HepG2 (cell line): ENCODE results near the gene OSBPL2. TPM values are rescaled to one million over a fixed set of nuclear protein-coding genes. Genes with fewer than 3 reads are reported as not detected.

Experiments used
- AGO2 ChIP-seq: fragments of 200-400 bp; formaldehyde crosslinking; optimal IDR thresholded peaks from 2 replicates; pipeline ENCODE3; 2017; ENCODE audit warnings: mild to moderate bottlenecking, low read depth, low read length, moderate library complexity
- CHD4 ChIP-seq: fragments of 200-600 bp; sonication (generic); IDR thresholded peaks from 2 replicates; pipeline ENCODE4 v1.7.0; 2017; ENCODE audit warnings: mild to moderate bottlenecking, low read length, borderline replicate concordance
- EHMT2 ChIP-seq: fragments of 200-600 bp; sonication (generic); IDR thresholded peaks from 2 replicates; pipeline ENCODE4 v1.7.0; 2017; ENCODE audit warnings: antibody characterized with exemption, low read depth, low read length, borderline replicate concordance
- HIVEP1 ChIP-seq: sonication (generic); formaldehyde crosslinking; IDR thresholded peaks from 2 replicates; pipeline ENCODE4 v1.4.0; 2020; ENCODE audit warnings: mild to moderate bottlenecking, missing genetic modification reagents
- HNRNPH1 ChIP-seq: fragments of 200-400 bp; formaldehyde crosslinking; optimal IDR thresholded peaks from 2 replicates; pipeline ENCODE3; 2017; ENCODE audit warnings: mild to moderate bottlenecking, low read depth, low read length
- HNRNPL ChIP-seq: fragments of 200-400 bp; formaldehyde crosslinking; IDR thresholded peaks from 2 replicates; pipeline ENCODE4 v1.6.1; 2017; ENCODE audit warnings: mild to moderate bottlenecking, low read depth, low read length
- JUN ChIP-seq: sonication (generic); formaldehyde crosslinking; IDR thresholded peaks from 2 replicates; pipeline ENCODE4 v1.4.0; 2020; ENCODE audit warnings: mild to moderate bottlenecking, missing genetic modification reagents
- MIER3 ChIP-seq: IDR thresholded peaks from 2 replicates; pipeline ENCODE4 v1.6.1; 2016; ENCODE audit warnings: missing compliant biosample characterization, borderline replicate concordance
- POLR2A ChIP-seq, 2 experiments: IDR thresholded peaks; 2 replicates each; pipeline ENCODE4 v1.6.1; 2011; ENCODE audit warnings: low read depth in 2 of 2, low read length in 2 of 2, mild to moderate bottlenecking in 1 of 2, moderate library complexity in 1 of 2; ENCODE audit not compliant: insufficient read depth in 1 of 2
- POLR2G ChIP-seq: fragments of 200-400 bp; formaldehyde crosslinking; IDR thresholded peaks from 2 replicates; pipeline ENCODE4 v1.6.1; 2018; ENCODE audit warnings: mild to moderate bottlenecking, low read depth, low read length, moderate library complexity
- RBM22 ChIP-seq: fragments of 200-400 bp; formaldehyde crosslinking; optimal IDR thresholded peaks from 2 replicates; pipeline ENCODE3; 2017; ENCODE audit warnings: mild to moderate bottlenecking, low read length, moderate library complexity
- RXRA ChIP-seq: sonication (generic); formaldehyde crosslinking; IDR thresholded peaks from 2 replicates; pipeline ENCODE4 v1.5.1; 2020; ENCODE audit warnings: missing genetic modification reagents
- TBX2 ChIP-seq: sonication (generic); formaldehyde crosslinking; IDR thresholded peaks from 2 replicates; pipeline ENCODE4 v1.5.0; 2020; ENCODE audit warnings: missing genetic modification reagents, mild to moderate bottlenecking, borderline replicate concordance
- TBX3 ChIP-seq: fragments of 450-650 bp; IDR thresholded peaks from 2 replicates; pipeline ENCODE4 v1.6.1; 2017; ENCODE audit warnings: antibody characterized with exemption, mild to moderate bottlenecking, inconsistent platforms, borderline replicate concordance
- ZBTB8A ChIP-seq: sonication (generic); formaldehyde crosslinking; IDR thresholded peaks from 2 replicates; pipeline ENCODE4 v1.4.0; 2020; ENCODE audit warnings: mild to moderate bottlenecking, low read depth, missing genetic modification reagents, borderline replicate concordance
- ZEB1 ChIP-seq: IDR thresholded peaks from 2 replicates; pipeline ENCODE4 v1.6.1; 2012; ENCODE audit warnings: mild to moderate bottlenecking, low read depth, inconsistent platforms; ENCODE audit not compliant: insufficient replicate concordance
- ZFYVE20 ChIP-seq: sonication (generic); formaldehyde crosslinking; IDR thresholded peaks from 2 replicates; pipeline ENCODE4 v1.8.0; 2023; ENCODE audit warnings: low read depth, mild to moderate bottlenecking, moderate library complexity, missing genetic modification reagents, borderline replicate concordance
- ZMAT3 ChIP-seq: sonication (generic); formaldehyde crosslinking; conservative IDR thresholded peaks from 2 replicates; pipeline ENCODE4 v1.7.0; 2021; ENCODE audit warnings: missing genetic modification reagents
- ZNF781 ChIP-seq: sonication (generic); formaldehyde crosslinking; IDR thresholded peaks from 2 replicates; pipeline ENCODE4 v1.5.1; 2020; ENCODE audit warnings: borderline replicate concordance, mild to moderate bottlenecking, missing genetic modification reagents; ENCODE audit errors: not compliant biosample characterization
- polyA plus RNA-seq, 8 experiments: library from polyadenylated mRNA; depleted of rRNA in 3 of 8; stranded (reverse) in 7 of 8; unstranded in 1 of 8; fragments of >200 nt; fragmentation: Illumina TruSeq in 4 of 8; extraction: Trizol in 4 of 8; gene quantifications; 2 replicates each; pipeline versions ENCODE4 v1.2.1 to v1.2.3, GENCODE V29; 2011 to 2016; ENCODE audit warnings: low read depth in 4 of 8, missing spikeins in 1 of 8, mixed read lengths in 1 of 8; ENCODE audit not compliant: insufficient read depth in 1 of 8
- total RNA-seq, 5 experiments: library from RNA; depleted of rRNA; stranded (reverse); fragments of >200 nt; fragmentation: Illumina TruSeq; extraction: Trizol; gene quantifications; 2 replicates each; pipeline ENCODE4 v1.2.3, GENCODE V29; 2016; ENCODE audit warnings: low read depth in 1 of 5
- TF ChIP-seq, protein P1 (sequence below): sonication (generic); formaldehyde crosslinking; IDR thresholded peaks from 2 replicates; pipeline ENCODE4 v1.5.1; 2020; ENCODE audit warnings: mild to moderate bottlenecking, missing genetic modification reagents, moderate library complexity
- TF ChIP-seq, protein P2 (sequence below): IDR thresholded peaks from 2 replicates; pipeline ENCODE4 v1.6.1; 2016; ENCODE audit warnings: control low read depth
- TF ChIP-seq, protein P3 (sequence below): sonication (generic); formaldehyde crosslinking; IDR thresholded peaks from 2 replicates; pipeline ENCODE4 v1.5.0; 2020; ENCODE audit warnings: mild to moderate bottlenecking, missing genetic modification reagents

The OSBPL2 gene
- total and polyA plus RNA-seq, 2 of the 13 experiments (the other 11 are each of a cell fraction or from before 2014, with no cell fraction given) = 18.5 to 37.4 TPM

DNA sequence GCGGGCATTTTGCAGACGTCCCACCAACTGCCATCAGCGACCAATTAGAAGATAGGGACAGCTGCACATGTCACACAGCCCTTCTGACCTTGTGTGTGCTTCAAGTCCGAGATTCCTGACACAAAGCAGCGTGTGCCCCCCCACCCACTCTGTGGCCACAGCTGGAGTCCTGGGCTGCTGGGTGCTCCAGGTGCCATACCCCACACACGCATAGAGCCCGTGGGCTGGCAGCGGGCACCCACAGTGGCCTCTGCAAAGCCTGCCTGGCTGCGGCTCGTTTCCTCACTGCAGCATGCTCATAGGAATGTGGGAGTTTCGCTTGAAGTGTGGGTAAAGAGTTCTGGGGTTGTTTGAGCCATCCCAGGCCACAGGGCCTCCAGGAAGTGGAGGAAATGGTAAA lies 62.0 kb downstream of the OSBPL2 start (continued):
- TF ChIP-seq, protein P1, sequence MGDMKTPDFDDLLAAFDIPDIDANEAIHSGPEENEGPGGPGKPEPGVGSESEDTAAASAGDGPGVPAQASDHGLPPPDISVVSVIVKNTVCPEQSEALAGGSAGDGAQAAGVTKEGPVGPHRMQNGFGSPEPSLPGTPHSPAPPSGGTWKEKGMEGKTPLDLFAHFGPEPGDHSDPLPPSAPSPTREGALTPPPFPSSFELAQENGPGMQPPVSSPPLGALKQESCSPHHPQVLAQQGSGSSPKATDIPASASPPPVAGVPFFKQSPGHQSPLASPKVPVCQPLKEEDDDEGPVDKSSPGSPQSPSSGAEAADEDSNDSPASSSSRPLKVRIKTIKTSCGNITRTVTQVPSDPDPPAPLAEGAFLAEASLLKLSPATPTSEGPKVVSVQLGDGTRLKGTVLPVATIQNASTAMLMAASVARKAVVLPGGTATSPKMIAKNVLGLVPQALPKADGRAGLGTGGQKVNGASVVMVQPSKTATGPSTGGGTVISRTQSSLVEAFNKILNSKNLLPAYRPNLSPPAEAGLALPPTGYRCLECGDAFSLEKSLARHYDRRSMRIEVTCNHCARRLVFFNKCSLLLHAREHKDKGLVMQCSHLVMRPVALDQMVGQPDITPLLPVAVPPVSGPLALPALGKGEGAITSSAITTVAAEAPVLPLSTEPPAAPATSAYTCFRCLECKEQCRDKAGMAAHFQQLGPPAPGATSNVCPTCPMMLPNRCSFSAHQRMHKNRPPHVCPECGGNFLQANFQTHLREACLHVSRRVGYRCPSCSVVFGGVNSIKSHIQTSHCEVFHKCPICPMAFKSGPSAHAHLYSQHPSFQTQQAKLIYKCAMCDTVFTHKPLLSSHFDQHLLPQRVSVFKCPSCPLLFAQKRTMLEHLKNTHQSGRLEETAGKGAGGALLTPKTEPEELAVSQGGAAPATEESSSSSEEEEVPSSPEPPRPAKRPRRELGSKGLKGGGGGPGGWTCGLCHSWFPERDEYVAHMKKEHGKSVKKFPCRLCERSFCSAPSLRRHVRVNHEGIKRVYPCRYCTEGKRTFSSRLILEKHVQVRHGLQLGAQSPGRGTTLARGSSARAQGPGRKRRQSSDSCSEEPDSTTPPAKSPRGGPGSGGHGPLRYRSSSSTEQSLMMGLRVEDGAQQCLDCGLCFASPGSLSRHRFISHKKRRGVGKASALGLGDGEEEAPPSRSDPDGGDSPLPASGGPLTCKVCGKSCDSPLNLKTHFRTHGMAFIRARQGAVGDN (CRISPR knock-in tag) = peak; percentile 16; the same call in 1 of the 2 replicates
- no peak for TF ChIP-seq TBX2
- TF ChIP-seq RBM22 = peak; percentile 73
- TF ChIP-seq TBX3 = no peak
- no peak for TF ChIP-seq ZBTB8A (CRISPR knock-in tag)
- 0 out of 2 replicates have a peak, but pooled peaks have one; percentile 41 for TF ChIP-seq HIVEP1
- no peak for TF ChIP-seq MIER3 (CRISPR knock-in tag)
- TF ChIP-seq POLR2A (IDR thresholded peaks at IDR 0.05; ENCODE audit: insufficient read depth in 1 of 2, low read depth in 2 of 2, low read length in 2 of 2) = 0 out of 4 replicates have a peak, but pooled peaks of 1 of the 2 experiments have one; percentile 3
- TF ChIP-seq RXRA = 0 out of 2 replicates have a peak, but pooled peaks have one; percentile 36
- TF ChIP-seq HNRNPL = no peak
- TF ChIP-seq ZFYVE20 (CRISPR knock-in tag) = no peak
- TF ChIP-seq ZMAT3 = no peak
- TF ChIP-seq HNRNPH1 = no peak
- no peak for TF ChIP-seq JUN (CRISPR knock-in tag)
- peak; percentile 84 for TF ChIP-seq AGO2
- TF ChIP-seq ZNF781 = no peak
- no peak for TF ChIP-seq EHMT2
- TF ChIP-seq CHD4 = no peak
- TF ChIP-seq, protein P2, sequence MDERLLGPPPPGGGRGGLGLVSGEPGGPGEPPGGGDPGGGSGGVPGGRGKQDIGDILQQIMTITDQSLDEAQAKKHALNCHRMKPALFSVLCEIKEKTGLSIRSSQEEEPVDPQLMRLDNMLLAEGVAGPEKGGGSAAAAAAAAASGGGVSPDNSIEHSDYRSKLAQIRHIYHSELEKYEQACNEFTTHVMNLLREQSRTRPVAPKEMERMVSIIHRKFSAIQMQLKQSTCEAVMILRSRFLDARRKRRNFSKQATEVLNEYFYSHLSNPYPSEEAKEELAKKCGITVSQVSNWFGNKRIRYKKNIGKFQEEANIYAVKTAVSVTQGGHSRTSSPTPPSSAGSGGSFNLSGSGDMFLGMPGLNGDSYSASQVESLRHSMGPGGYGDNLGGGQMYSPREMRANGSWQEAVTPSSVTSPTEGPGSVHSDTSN = no peak
- no peak for TF ChIP-seq ZEB1
- TF ChIP-seq, protein P3, sequence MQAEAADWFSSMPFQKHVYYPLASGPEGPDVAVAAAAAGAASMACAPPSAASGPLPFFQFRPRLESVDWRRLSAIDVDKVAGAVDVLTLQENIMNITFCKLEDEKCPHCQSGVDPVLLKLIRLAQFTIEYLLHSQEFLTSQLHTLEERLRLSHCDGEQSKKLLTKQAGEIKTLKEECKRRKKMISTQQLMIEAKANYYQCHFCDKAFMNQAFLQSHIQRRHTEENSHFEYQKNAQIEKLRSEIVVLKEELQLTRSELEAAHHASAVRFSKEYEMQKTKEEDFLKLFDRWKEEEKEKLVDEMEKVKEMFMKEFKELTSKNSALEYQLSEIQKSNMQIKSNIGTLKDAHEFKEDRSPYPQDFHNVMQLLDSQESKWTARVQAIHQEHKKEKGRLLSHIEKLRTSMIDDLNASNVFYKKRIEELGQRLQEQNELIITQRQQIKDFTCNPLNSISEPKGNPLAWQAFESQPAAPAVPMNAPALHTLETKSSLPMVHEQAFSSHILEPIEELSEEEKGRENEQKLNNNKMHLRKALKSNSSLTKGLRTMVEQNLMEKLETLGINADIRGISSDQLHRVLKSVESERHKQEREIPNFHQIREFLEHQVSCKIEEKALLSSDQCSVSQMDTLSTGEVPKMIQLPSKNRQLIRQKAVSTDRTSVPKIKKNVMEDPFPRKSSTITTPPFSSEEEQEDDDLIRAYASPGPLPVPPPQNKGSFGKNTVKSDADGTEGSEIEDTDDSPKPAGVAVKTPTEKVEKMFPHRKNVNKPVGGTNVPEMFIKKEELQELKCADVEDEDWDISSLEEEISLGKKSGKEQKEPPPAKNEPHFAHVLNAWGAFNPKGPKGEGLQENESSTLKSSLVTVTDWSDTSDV (CRISPR knock-in tag) = 0 out of 2 replicates have a peak, but pooled peaks have one; percentile 19
- TF ChIP-seq POLR2G = peak; percentile 50; the same call in 1 of the 2 replicates
- TF ChIP-seq, all 625 proteins: peak for 10
